ENCODE results near the gene RNF115. TPM values are rescaled to one million over a fixed set of nuclear protein-coding genes. Genes with fewer than 3 reads are reported as not detected.

Gene RNF115
- total and polyA plus RNA-seq, 2 of the 4 experiments (the other 2 are of a cell fraction), result 13.5 to 22.9 TPM

- dilution Hi-C loops (cut with HindIII; ENCODE audit: low sequenced_read_pairs, unreplicated experiment) (no loop called here), intact Hi-C loops (cut with micrococcal nuclease) (no loop called here), in situ Hi-C loops (cut with MboI; ENCODE audit: low sequenced_read_pairs) (no loop called here)
- Histone ChIP-seq H2AK9ac (replicated peaks; ENCODE audit: low read depth, low read length, poor library complexity) (no peak overlapping the region), H3K14ac (replicated peaks; ENCODE audit: low read depth, low read length) (no peak overlapping the region), H4K20me1 (ENCODE audit: insufficient read depth, low read length) (no peaks in the 10 kb centered on the region), H3K79me1 (ENCODE audit: low read depth in 1 of 2, low read length in 2 of 2) (peaks cover 29 to 46% of the 10 kb centered on the region in 2 experiments), H3K23ac (ENCODE audit: low read depth, low read length) (no peak overlapping the region), H2AFZ (replicated peaks; ENCODE audit: low read length, poor library complexity) (no peak overlapping the region), H3K9me3 (ENCODE audit: control insufficient read depth, insufficient read depth, low read length) (no peaks in the 10 kb centered on the region), H2AK5ac (ENCODE audit: low read depth, low read length) (no peak overlapping the region), H3K4me3 (ENCODE audit: insufficient read depth, low read depth, low read length) (no peak overlapping the region), H3K18ac (ENCODE audit: low read depth, low read length) (no peak overlapping the region), H3K36me3 (ENCODE audit: control insufficient read depth, insufficient read depth, low read length) (peaks cover 14% of the 10 kb centered on the region), H3K4ac (ENCODE audit: low read depth, low read length) (no peak overlapping the region), H4K5ac (ENCODE audit: low read depth, low read length) (no peak overlapping the region), H3K4me1 (ENCODE audit: control insufficient read depth, insufficient read depth, low read length) (peaks cover 1% of the 10 kb centered on the region), H2BK15ac (ENCODE audit: low read depth, low read length) (no peak overlapping the region), H2BK20ac (ENCODE audit: low read depth, low read length) (no peak overlapping the region), H2BK5ac (ENCODE audit: low read depth, low read length, poor library complexity, severe bottlenecking) (no peak overlapping the region), H3K27ac (ENCODE audit: insufficient read depth, low read length) (no peak overlapping the region), H3K27me3 (ENCODE audit: control insufficient read depth, insufficient read depth, low read length) (no peaks in the 10 kb centered on the region), H3K56ac (ENCODE audit: extremely low read depth, insufficient read depth, low read length) (no peak overlapping the region), H3K9ac (ENCODE audit: low read depth, low read length) (no peak overlapping the region), H4K91ac (ENCODE audit: insufficient read depth, low read depth, low read length) (no peak overlapping the region), H2BK120ac (ENCODE audit: low read depth, low read length) (no peak overlapping the region), H3K9me1 (ENCODE audit: insufficient read depth, low read length) (0 out of 2 replicates have a peak, but pooled peaks cover 3% of the 10 kb centered on the region), H4K8ac (ENCODE audit: low read depth in 2 of 2, low read length in 2 of 2) (no peak overlapping the region), H3K4me2 (ENCODE audit: low read depth, low read length) (no peak overlapping the region)
- WGBS, 2 experiments (ENCODE audit: extremely low coverage in 2 of 2, insufficient read length in 1 of 2), result no CpG with 5 or more reads among the region's 1 CpG
- DNase-seq, result no peak
- CTCF ChIA-PET, result no interaction called here
- TF ChIP-seq FOS (IDR thresholded peaks at IDR 0.05; ENCODE audit: low read depth, low read length) (no peak), RAD21 (IDR thresholded peaks at IDR 0.05; ENCODE audit: low read length) (no peak), USF2 (IDR thresholded peaks at IDR 0.05; ENCODE audit: low read depth, low read length) (no peak), NFE2L2 (IDR thresholded peaks at IDR 0.05; ENCODE audit: low read depth, low read length) (no peak), ELK1 (IDR thresholded peaks at IDR 0.05; ENCODE audit: borderline replicate concordance, low read depth, low read length) (no peak), CEBPB (IDR thresholded peaks at IDR 0.05; ENCODE audit: low read depth, low read length) (no peak), BHLHE40 (IDR thresholded peaks at IDR 0.05; ENCODE audit: low read depth, low read length) (no peak), RFX5 (IDR thresholded peaks at IDR 0.05; ENCODE audit: low read depth, low read length) (no peak), MAZ (IDR thresholded peaks at IDR 0.05; ENCODE audit: borderline replicate concordance, low read depth, low read length) (no peak), CHD1 (IDR thresholded peaks at IDR 0.05; ENCODE audit: low read depth, low read length) (no peak)
- no peak for ATAC-seq (ENCODE audit: low read depth)
- POLR2A ChIA-PET (ENCODE audit: unreplicated experiment), result no interaction called here
- BruUV-seq (replicated peaks), result no TSS peak
Measured at GRCh38 chr1:145771056-145771455, 52.8 kb downstream of the RNF115 start.

Measured in IMR-90 (cell line).